ENCODE measurements around the gene DNAL4.

Gene DNAL4

DNA sequence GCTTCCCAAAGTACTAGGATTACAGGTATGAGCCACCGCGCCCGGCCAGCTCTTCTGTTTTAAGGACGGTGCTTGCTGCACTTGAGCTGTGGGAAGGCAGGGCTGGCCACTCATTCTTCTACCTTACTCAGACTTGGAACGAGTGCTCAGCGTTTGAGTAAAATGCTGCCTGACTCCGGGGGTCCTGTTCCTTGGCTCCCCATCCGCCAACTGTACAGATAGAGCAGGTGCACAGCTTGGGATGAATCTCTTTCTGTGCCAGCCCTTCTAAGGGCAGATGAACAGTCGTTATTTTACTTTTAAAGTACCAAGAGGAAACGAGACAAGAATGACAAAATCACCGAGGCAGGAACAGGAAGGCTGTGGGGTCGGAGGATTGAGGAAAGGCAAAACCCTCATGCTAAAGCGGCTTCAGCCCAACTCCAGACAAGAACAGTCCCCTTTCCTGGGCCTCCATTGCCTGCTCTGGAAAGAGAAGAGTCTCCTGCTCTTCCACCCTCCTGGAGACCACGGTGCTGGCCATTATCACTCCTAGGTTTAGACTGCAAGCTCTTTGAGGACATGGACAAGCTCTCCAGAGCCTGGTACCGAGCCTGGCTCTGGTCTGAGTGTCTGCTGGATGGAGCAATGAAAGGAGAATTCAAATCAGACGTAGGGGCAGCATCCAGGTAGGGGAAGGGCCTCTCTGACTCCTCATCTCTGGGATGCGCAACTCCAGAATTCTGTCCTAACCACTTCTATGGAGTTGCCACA is 37.1 kb downstream of the DNAL4 start:
- DNase-seq: peak in 1 of 2 donors; percentile 39

DNA sequence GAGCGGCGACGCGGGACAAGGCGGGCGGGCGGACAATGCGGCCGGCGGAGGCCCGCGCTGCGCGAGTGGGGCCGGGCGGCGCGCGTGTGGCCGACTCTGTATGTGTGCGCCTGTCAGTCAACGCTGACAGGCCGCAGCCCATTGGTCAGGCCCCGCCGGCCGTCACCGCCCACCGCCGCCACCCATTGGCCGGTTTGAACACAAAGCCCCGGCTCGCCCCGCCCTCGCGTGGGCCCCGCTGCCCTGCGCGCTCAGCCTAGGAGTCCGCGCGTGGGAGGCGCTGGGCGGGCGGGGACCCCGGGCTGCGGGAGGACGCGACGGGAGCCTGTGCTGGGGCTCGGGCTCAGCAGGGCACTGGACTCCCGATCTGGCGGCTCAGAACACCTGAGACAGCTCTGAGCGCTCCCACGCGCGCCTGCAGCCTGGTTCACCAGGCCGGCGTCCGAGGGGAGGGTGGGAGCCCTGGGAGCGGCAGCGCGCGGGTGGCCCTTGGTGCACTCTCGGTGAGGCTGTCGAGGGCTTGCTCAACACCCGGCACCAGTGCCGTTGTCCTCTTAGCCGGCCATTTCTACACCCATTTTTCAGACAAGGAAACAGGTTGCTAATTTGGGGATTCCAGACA is 37.9 kb downstream of the DNAL4 start, which contains the start of gene SUN2:
Gene SUN2, minus strand, starts transcription at position 88 of the 622 bp plus-strand sequence. CDS start 3,370 bp downstream, outside the sequence.
- peak; percentile 94 to 97 for DNase-seq

DNA sequence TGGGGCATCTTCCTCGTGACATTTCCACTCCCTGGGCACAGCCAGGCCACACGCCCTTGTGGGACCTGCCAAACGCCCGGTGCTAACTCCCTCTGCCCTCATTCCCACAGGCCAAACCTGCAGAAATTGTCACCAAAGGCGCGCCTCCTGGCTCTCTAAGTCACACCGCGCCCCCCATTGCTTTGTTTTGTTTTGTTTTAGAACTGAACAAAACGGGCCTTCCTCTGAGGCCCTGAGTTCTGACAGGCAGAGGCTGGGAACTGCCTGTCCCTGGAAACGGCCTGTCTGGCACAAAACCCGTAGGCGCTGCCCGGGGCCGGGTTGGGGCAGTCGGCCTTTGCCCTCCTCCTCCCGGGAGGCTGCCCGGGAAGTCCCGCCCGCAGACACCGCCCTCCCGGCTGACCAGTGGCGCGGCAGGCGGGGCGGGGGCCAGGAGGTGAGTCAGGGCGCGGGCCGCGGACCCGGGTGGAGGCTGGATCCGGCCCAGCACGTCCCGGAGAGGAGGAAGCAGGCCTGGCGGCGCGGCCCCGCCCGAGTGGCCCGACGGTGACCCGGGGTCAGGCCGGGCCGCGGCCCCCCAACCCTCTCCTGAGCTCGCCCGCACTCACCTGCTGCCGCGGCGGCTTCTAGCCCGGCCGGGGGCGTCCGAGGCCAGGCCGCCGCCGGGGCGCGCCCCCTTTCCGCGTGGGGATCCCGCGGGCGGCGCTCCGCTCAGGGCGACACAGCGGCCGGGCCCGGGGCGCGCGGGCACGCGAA is 38.6 kb downstream of the DNAL4 start:
- DNase-seq: peak; percentile 52 to 53

DNA sequence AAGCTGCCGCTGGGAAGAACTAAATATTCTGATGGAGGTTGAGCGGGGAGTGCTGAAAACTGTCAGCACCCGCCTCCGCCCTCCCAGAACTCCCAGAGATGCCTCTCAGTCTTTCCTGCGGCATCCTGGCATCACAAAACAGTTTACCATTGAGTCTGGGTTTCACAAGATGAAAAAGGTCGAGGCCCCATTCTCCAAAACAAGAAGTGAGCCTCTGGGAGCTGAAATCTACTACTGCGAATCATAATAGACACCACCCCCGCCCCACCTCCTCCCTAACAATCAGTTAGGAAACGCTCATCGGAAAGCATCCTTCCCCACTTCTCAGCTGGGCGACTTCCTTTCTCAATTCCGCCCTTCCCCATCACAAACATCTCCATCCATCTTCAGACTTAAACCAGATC is 39.2 kb downstream of the DNAL4 start:
- peak; percentile 49 to 52 for DNase-seq

DNA sequence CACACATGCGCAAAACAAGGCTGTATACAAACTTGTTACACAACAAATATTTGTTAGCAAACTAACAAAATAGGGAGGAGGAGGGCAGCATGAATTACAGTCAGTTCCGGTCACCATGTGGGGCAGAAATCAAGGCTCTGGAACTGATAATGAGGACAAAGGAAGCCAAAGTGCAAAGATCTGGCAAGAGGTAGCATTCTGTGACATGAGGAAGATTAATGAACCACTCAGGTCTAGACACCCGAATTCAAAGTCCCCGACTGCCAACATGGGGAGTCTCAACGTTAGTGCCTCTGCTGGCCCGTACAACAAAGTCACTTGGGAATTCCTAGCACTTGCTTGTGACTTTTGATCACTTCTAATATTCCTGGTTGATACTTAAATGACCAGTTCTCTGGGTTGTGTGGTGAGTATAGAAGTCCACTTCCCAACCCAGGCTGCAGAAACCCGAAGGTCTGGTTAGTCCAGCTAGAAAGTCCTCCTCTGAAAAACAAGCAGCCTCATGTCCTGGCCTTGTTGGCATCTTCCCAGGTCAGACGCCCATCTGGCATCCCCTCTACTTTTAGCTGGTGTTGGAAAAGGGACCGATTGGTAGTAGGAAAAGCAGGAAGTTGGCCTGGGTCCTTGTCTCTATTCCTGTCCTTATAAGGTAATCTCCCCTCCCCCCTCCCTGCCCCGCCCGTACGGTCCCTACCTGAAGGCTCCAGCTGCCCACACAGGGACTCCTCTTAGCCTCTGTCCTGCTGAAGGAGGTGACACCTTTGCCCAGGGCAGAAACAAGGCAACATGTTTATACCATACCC is 39.8 kb downstream of the DNAL4 start:
- peak in 1 of 2 donors; percentile 39 for DNase-seq

DNA sequence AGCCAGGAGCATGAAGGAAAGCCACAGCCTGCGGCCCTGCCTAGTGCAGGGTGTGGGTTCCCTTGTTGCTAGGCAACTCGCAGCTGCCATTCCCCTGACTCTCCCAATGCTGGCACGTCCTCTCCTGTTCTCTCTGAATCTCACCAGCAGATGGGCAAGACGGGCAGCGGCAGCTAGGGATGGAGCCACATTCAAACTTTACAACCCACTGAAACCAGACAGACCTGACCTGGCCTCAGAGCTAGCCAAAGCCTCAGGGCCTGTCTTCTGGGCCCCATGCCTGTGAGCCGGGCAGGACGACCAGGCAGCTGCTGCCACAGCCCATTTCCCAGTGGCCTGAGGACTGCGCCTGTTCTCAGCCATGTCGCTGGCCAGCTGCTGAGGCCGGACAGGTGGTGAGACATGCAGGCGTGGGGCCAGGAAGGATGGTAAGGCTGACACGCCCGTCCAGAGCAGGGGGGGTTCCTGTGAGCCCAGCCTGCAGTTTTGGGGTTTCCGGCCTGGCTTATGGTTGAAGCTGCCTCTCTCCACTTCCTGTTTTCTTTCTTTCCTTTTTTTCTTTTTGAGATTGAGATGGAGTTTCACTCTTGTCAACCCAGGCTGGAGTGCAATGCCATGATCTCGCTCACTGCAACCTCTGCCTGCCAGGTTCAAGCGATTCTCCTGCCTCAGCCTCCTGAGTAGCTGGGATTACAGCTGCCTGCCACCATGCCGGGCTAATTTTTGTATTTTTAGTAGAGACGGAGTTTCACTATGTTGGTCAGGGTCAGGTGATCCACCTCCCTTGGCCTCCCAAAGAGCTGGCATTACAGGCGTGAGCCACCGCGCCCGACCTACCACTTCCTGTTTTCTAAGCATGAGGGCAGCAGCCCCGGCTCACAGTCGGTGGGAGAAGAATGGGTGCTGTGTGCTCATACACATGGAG is 42.3 kb downstream of the DNAL4 start:
- peak; percentile 66 to 68 for DNase-seq

DNA sequence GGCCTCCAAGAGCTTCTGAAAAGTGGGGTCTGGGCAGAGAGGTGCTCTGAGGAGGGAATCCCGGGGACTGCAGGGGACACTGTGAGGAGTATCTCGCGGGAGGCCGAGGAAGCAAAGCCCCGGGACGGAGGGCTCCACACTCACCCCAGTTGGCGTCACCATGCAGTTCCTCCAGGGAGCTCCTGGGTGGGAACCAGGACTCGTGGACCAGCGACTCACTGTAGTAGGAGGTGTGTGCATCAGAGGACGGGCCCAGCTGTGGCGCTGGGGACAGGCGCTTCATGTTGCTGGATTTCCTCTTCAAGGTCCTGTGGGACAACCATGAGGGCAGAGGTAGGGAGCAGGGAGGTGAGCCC is 42.9 kb downstream of the DNAL4 start:
- no peak for DNase-seq

DNA sequence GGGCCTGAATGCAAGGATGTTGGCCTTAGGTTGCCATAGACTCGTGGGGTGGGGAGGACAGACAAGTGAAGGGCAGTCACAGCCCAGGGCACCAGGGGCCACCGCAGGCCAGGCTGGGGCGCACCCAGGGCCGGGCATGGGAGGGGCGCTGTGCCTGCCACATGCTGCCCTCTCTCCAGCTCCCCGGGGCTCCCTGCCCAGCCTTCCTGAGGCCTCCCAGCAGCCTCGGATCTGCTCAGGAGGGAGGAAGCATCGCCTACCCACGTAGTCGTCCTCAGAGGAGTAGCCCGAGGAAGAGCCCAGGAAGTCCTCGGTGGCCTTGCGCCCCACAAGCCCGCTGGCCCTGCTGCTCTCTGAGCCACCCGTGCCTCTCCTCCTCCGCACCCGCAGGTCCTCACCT is 43.3 kb downstream of the DNAL4 start:
- no peak for DNase-seq

DNA sequence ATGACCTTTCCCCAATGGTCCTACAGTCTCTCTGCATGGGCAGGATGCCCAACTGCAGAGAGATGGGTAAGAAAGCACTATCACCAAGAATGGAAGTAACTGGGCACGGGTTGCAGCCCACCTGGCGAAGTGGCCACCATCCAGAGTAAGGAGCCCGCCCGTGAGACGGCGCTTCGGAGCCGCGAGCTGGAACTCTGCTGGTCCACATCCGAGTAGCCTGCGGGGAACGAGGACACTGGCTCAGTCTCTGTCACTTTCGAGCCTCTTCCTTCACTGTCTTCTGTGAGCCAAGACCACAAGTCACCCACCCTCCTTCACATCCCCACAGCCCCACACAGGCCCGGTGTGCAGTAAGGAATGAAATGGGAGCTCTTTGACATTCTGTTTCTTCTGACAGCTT is 43.8 kb downstream of the DNAL4 start:
- DNase-seq: no peak

DNA sequence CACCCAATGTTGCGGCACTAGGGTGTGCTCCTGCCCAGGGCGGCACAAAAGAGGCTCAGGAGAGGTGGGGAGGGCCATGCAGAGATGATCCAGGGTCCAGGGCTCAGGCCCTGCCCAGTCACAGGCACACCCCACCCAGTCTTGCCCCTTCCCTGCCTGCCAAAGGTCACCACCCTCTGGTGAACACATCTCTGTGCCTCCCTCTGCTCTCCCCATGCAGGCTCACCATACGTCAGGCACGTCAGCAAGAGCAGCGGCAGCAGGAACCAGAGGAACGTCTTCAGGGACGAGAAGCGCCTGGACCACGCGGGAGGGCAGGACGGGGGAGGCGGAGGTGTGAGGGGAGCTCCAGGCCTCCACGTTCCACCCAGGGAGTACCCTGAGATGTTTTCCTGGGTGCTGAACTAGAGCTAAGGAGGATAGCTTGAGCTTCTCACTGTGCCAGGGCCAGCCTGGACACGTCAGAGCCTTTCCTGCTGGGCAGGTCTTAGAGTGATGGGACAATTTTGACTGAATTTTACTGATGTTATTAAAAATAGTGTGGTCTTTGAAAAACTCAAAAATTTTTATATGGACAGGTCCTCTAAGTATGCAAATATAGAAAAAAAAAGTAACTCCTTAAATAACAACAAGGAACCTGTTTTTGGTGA is 45.3 kb downstream of the DNAL4 start:
- no peak for DNase-seq

DNA sequence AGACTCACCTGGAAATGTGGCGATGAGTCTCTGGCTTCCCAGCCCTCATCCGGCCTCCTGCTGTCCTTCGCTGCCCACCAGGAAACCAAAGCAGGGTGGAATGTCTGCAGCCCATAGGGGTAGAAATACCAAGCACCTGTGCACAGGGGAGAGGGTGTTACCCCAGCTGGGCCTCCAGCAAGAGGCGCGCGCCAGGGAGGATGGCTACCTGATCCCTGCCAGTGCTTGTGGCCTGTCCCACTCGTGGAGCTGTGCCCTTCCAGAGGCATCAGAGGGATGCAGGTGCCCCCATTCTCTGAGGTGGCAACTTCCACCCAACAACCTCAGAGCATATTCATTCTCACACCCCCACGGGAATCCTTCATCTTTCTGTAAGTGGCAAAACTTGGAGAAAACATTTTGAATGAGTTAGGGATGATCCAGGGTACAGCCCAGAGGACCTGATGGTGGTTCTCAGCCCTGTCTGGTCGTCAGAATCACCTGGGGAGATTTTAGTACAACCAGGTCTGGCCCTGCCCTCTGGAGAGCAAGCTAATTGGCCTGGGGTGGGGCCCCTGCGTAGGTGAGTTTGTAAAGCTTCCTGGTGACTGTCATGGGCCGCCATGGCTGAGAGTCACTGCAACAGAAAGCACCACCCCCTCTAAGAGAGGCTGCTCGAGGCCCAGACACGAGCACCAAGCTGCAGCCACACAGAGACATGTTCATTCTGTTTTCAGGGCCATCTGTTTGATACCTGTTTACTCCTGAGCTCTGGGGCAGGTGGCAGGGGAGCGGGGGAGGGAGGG is 48.1 kb downstream of the DNAL4 start:
- no peak for DNase-seq

DNA sequence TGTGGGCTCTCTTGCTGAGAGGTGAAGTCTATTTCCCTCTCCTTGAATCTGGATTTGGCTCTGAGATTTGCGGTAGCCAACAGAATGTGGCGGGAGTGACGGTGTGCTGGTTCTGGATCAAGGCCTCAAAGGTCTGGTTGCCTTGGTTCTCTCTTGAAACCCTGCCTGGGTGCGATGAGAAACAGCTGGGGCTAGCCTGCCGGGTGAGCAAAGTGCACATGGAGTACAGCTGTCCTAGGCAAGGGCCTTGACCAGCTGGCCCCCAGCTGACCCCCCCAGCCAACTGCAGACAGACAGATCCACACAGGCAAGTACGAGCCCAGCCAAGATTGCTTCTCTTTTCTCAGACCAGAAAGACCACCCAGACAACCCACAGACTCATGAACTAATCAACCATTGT is 49.0 kb downstream of the DNAL4 start:
- no peak for DNase-seq

DNA sequence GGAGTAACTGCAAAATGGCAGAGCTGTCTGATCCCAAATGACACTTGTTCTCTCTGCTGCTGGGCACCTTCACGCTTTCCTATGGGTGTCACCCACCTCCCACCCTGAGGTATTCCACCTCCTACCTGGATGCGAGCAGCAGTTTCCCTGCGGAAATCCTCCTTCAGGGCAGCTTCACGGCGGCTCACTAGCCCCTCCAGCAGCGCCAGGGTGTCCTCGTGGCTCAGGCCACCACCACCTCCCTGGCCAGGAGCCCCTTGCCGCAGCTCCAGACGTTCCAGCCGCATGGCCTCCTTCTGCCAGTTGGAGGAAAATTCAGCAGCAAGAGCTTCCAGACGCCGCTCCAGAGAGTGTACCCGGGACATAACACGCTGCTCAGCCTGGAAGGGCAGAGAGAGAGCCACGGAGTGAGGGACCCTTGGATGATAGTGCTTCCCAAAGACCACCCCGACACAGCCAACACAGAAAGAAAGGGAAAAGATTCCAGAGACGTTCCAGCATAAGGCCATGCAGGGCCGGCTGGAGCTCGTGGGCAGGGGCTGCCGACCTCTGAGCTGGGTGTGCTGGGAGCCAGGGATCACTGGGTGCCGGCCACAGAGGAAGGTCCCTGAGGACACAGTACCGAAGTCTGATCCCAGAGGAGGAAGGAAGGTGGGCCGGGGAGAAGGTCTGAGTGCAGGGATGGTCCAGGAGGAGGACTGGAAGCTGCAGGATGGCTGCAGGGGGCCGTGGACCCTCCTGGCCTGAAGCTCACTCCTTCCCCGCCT is 51.6 kb downstream of the DNAL4 start:
- no peak for DNase-seq

DNA sequence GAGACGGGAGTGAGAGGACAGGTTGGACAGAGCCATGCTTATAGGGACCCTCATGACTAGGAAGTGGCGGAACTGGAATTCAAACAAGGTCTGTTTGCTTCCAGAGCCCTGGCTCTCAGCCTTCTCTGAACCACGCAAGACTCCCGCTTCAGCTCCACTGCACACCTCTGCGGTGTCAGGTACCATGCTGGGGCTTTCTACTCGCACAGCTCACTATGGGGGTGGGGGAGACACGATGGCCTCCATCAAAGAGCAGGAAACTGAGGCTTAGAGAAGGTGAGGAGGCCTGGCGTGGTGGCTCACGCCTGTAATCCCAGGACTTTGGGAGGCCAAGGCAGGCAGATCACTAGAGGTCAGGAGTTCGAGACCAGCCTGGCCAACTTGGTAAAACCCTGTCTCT is 52.4 kb downstream of the DNAL4 start:
- no peak for DNase-seq

DNA sequence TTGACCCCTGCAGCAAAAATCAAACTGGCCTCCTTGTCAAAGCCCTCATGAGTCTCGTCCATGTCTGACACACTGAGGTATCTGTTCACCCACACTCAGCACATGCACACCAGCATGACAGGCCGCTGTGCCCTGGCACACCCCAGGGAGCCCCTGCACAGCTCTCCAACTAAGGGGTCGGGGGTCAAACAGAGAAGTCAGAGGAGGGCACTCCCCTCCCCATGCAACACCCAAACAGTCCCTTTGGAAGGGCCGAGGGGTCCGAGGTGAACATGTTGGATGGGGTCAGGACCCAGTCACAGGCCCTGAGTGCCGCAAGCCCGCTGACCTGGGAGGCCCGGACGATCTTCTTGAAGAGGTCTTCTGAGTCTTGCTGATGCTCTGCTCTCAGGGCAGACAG is 52.8 kb downstream of the DNAL4 start:
- DNase-seq: no peak

DNA sequence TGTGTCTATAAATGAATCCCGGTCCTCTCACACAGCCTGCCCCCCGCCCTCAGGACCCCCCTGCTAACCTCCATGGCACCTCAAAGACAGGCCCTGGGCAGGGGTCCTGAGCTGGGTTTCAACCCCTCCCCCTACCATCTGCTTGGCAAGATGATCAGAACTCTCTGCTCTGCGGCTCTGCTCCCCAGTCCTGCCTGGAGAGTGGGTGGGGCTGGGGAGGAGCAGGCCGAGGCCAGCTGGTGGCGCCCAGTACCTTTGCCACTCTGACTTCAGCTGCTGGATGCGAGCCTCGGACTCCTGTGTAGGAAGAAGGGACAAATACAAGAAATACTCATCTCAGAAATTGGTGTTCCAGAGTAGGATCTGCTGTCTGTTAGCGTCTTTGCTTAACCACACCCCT is 53.2 kb downstream of the DNAL4 start:
- DNase-seq: no peak

DNA sequence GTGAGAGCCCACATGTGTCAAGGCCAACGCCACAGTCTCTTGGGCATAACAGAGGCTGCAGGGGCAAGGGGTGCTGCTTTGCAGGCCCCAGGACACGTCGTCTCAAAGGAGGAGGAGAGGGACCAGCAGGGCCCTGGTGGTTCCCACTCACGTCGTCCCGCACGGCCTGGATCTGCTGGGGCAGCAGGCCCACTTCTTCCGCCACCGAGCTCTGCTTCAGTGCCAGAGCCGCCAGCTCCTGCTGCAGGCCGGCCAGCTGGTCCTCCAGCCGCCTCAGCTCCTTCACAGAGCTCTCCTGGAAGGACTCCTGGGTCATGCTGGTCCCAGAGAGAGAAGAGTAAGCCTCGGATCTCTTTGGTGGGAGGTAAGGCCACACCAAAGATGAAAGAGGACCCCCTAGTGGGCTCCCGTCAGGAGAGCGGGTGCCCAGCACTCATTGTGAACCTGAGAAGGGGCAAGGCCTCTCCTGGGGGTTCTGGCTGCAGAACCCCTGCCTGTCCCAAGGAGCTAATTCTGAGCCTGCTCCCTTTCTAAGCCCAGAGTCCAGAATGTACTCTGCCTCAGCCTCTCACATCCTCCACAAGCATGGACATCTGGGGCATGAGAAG is 53.7 kb downstream of the DNAL4 start:
- DNase-seq: no peak

DNA sequence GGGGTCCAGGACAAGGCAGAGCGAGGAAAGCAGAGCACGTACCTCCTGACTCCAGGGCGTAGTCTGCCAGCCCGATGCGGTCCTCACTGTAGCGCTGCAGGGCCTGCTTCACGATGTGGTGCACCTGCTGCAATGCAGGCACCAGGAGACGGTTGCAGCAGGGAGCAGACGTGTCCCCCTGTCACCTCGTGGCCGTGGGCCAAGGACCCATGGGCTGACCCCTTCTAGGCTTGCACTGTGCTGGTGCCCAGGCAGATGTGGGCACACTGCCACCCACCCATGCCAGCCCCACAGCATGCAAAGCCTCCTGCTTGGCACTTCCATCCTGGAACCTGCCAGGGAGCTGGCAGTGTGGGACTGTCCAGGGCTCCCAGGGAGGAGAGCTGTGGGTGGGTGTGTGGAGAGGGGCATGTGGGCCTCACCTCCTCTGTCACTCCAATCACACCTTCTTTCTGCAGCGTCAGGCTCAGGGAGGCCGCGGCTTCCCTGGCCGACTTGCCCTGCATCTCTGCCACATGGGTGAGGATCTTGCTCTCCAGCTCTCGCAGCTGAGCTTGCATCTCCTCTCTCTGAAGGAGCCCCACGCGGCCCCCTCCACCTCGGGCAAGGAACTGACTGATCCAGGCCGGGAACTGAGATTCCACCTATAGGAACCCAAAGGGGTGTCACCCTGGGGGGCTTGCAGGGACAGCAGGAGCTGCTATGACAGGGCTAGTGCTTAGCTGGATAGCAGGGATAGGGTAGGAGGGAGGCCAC is 54.5 kb downstream of the DNAL4 start:
- DNase-seq: no peak

All from stimulated activated CD4-positive, alpha-beta T cell treated with anti-CD3 and anti-CD28 coated beads, Interleukin-2, amount 100 ng/mL, for 24 hours (primary cell).